ENCODE results near the gene ZNF485. TPM values are rescaled to one million over a fixed set of nuclear protein-coding genes. Genes with fewer than 3 reads are reported as not detected.

Gene ZNF485
- polyA plus RNA-seq, 1 donor = 2.7 TPM

Other genes starting within 250 kb of the ZNF485 start
- 1.1 TPM for gene FXYD4, start 234.8 kb upstream of the ZNF485 start, polyA plus RNA-seq (ENCODE audit: insufficient read length)
- 100.0 TPM for gene HNRNPF, start 197.3 kb upstream of the ZNF485 start, polyA plus RNA-seq (ENCODE audit: insufficient read length)
- gene ZNF487, start 169.3 kb upstream of the ZNF485 start, polyA plus RNA-seq (ENCODE audit: insufficient read length) = 4.6 TPM
- 6.6 TPM for gene ZNF239, start 31.8 kb upstream of the ZNF485 start, polyA plus RNA-seq (ENCODE audit: insufficient read length)
- gene ZNF32, start 42.4 kb downstream of the ZNF485 start, polyA plus RNA-seq (ENCODE audit: insufficient read length) = 46.8 TPM